H1 (cell line): ENCODE measurements around the gene SRPK3. TPM values are rescaled to one million over a fixed set of nuclear protein-coding genes. Genes with fewer than 3 reads are reported as not detected.

ENCODE experiments used
- ATF2 ChIP-seq: IDR thresholded peaks from 2 replicates; pipeline ENCODE4 v1.6.1; 2012; ENCODE audit warnings: low read length, inconsistent platforms
- POLR2A ChIP-seq, 2 experiments: IDR thresholded peaks; 1 replicate in 1 of 2; 2 replicates in 1 of 2; pipeline ENCODE4 v1.6.1; 2011; ENCODE audit warnings: low read depth in 2 of 2, low read length in 2 of 2, mild to moderate bottlenecking in 2 of 2; ENCODE audit errors: control extremely low read depth in 1 of 2
- RNF2 ChIP-seq: fragments of 200-900, 300-1000 bp; sonication (generic); IDR thresholded peaks from 2 replicates; pipeline ENCODE4 v1.7.1; 2016; ENCODE audit warnings: borderline replicate concordance, low read depth, mild to moderate bottlenecking, antibody characterized with exemption, low read length; ENCODE audit not compliant: poor library complexity, severe bottlenecking; ENCODE audit errors: missing control alignments
- SP2 ChIP-seq: IDR thresholded peaks from 2 replicates; pipeline ENCODE4 v1.6.1; 2012; ENCODE audit warnings: mild to moderate bottlenecking, low read length, inconsistent platforms
- ZNF274 ChIP-seq: IDR thresholded peaks from 2 replicates; pipeline ENCODE4 v1.7.0; 2012; ENCODE audit warnings: low read length, borderline replicate concordance; ENCODE audit errors: extremely low read depth
- polyA plus RNA-seq, 7 experiments: library from polyadenylated mRNA; depleted of rRNA in 3 of 7; stranded (reverse) in 5 of 7; unstranded in 2 of 7; fragments of >200 nt in 5 of 7; fragments of 200-250 nt in 2 of 7; gene quantifications; 1 replicate in 5 of 7; 2 replicates in 1 of 7; 4 replicates in 1 of 7; pipeline versions ENCODE4 v1.2.1 to v1.2.3, GENCODE V29; 2011 to 2013; ENCODE audit warnings: missing spikeins in 2 of 7, mixed read lengths in 2 of 7
- total RNA-seq: library from RNA; stranded (reverse); fragmentation: NEBNext Ultra II Directional; extraction: Animal tissue kit (Norgen Biotek cat#: 25700); gene quantifications from 2 replicates; pipeline ENCODE4 v1.2.1, GENCODE V29; 2021

Gene SRPK3
- total and polyA plus RNA-seq, 2 of the 8 experiments (the other 6 are each of a cell fraction or from before 2014, with no cell fraction given), result not detected

DNA sequence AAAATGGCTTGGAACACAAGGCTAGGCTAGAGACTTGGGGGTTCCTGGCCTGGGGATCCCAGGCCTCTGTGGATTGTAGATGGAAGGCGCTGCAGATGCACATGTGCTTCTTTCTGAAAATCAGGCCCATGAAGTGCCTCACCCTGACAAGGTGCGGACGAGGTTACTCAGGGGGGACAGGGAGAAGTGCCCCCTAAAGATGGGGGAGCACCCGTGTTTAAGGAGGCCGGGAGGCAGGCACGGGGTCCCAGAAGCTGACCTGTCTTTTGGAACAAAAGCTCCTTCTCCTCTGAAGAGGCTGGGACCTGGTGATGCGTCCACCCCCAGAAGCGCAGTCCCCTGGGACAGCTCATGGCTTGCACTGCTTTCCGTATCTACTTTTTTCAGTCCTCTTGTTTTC lies 47.1 kb downstream of the SRPK3 start (continued):
- TF ChIP-seq ZNF274, result no peak
- TF ChIP-seq POLR2A (IDR thresholded peaks at IDR 0.05; ENCODE audit: control extremely low read depth in 1 of 2, low read depth in 2 of 2, low read length in 2 of 2), result no peak
- no peak for TF ChIP-seq RNF2
- TF ChIP-seq ATF2, result no peak
- TF ChIP-seq SP2, result no peak
- TF ChIP-seq, all 59 proteins: peak for 0
